ENCODE measurements around the gene OPCML.

OPCML gene

GRCh38 chr11:133531971-133532651 lies at the start of gene OPCML:
OPCML (minus strand) TSS chr11:133532501.
- DNase-seq = peak; percentile 65

- DNase-seq = no peak
Measured at GRCh38 chr11:133581091-133581490, 48.8 kb upstream of the OPCML start.

GRCh38 chr11:133579165-133580031 lies 47.1 kb upstream of the OPCML start:
- no peak for DNase-seq

GRCh38 chr11:133577403-133577802 lies 45.1 kb upstream of the OPCML start:
- DNase-seq = no peak

GRCh38 chr11:133576351-133576750 lies 44.0 kb upstream of the OPCML start:
- no peak for DNase-seq

GRCh38 chr11:133573081-133573480 lies 40.8 kb upstream of the OPCML start:
- no peak for DNase-seq

GRCh38 chr11:133570376-133570775 lies 38.1 kb upstream of the OPCML start:
- DNase-seq = no peak

- peak; percentile 25 for DNase-seq
Measured at GRCh38 chr11:133563505-133564025, 31.3 kb upstream of the OPCML start.

GRCh38 chr11:133560472-133560855 lies 28.2 kb upstream of the OPCML start:
- no peak for DNase-seq

- no peak for DNase-seq
Measured at GRCh38 chr11:133559833-133560471, 27.7 kb upstream of the OPCML start.

- DNase-seq = peak; percentile 7
Measured at GRCh38 chr11:133559382-133559781, 27.1 kb upstream of the OPCML start.

- DNase-seq = no peak
Measured at GRCh38 chr11:133555034-133555433, 22.7 kb upstream of the OPCML start.

GRCh38 chr11:133553885-133554740 lies 21.8 kb upstream of the OPCML start:
- DNase-seq = no peak

GRCh38 chr11:133552938-133553337 lies 20.6 kb upstream of the OPCML start:
- no peak for DNase-seq

- DNase-seq = no peak
Measured at GRCh38 chr11:133551064-133551463, 18.8 kb upstream of the OPCML start.

- DNase-seq = no peak
Measured at GRCh38 chr11:133549826-133550225, 17.5 kb upstream of the OPCML start.

- no peak for DNase-seq
Measured at GRCh38 chr11:133548641-133549040, 16.3 kb upstream of the OPCML start.

- DNase-seq = no peak
Measured at GRCh38 chr11:133547808-133548494, 15.7 kb upstream of the OPCML start.

- peak; percentile 13 for DNase-seq
Measured at GRCh38 chr11:133545199-133545803, 13.0 kb upstream of the OPCML start.

- no peak for DNase-seq
Measured at GRCh38 chr11:133541720-133542095, 9.4 kb upstream of the OPCML start.

GRCh38 chr11:133541021-133541719 lies 8.9 kb upstream of the OPCML start:
- no peak for DNase-seq
